OCI-LY3 (cell line): ENCODE data around the gene CDC42EP2.

Experiments
- EZH2phosphoT487 ChIP-seq: fragments of 200-600 bp; shearing (Covaris generic); IDR thresholded peaks from 2 replicates; pipeline ENCODE4 v1.6.1; 2018; ENCODE audit warnings: antibody characterized with exemption, mixed run types, low read depth
- TF ChIP-seq, protein P1 (sequence below): fragments of 200-600, 300-600 bp; sonication (generic); IDR thresholded peaks from 2 replicates; pipeline ENCODE4 v1.5.1; 2014; ENCODE audit warnings: antibody characterized with exemption, low read length, low read depth

DNA sequence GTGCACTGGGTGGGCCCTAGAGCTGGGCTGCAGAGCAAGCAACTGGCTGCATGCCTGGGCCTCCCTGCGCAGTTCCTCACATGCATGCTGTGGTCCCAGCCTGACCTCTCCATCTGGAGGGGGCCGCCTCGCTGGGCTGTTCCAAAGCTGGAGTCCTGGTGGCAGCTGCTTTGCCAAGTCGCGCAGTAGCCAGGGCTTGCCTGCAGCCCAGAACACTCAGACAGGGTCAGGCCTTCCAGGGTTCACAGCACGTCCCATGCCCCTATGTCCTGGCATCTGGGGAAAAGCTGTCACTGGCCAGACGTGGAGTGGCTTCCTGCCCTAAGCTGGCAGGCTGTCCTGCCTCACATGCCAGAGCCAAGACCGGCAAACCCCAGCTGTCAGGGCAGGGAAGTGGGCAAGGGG lies 16.5 kb upstream of the CDC42EP2 start:
- TF ChIP-seq, protein P1, sequence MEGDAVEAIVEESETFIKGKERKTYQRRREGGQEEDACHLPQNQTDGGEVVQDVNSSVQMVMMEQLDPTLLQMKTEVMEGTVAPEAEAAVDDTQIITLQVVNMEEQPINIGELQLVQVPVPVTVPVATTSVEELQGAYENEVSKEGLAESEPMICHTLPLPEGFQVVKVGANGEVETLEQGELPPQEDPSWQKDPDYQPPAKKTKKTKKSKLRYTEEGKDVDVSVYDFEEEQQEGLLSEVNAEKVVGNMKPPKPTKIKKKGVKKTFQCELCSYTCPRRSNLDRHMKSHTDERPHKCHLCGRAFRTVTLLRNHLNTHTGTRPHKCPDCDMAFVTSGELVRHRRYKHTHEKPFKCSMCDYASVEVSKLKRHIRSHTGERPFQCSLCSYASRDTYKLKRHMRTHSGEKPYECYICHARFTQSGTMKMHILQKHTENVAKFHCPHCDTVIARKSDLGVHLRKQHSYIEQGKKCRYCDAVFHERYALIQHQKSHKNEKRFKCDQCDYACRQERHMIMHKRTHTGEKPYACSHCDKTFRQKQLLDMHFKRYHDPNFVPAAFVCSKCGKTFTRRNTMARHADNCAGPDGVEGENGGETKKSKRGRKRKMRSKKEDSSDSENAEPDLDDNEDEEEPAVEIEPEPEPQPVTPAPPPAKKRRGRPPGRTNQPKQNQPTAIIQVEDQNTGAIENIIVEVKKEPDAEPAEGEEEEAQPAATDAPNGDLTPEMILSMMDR, result no peak
- TF ChIP-seq EZH2phosphoT487, result no peak
